Esophagus (tissue), 2 donors: ENCODE data around the gene ITGA6. TPM values are rescaled to one million over a fixed set of nuclear protein-coding genes. Genes with fewer than 3 reads are reported as not detected.
"Not testable (repeated sequence)": the region's sequence is repeated elsewhere in the genome, so short reads cannot be mapped to it uniquely, and the experiment has no call there.

Experiments used
- H3K27ac ChIP-seq, 2 donors: one replicate each; pipeline ENCODE4 v1.5.1; 2013; ENCODE audit warnings: low read depth in 2 of 2, mild to moderate bottlenecking in 2 of 2, inconsistent platforms in 1 of 2, low read length in 1 of 2, moderate library complexity in 1 of 2
- H3K27me3 ChIP-seq, 2 donors: one replicate each; pipeline ENCODE4 v1.6.1; 2013; ENCODE audit warnings: low read length in 2 of 2, control low read depth in 1 of 2, mild to moderate bottlenecking in 1 of 2; ENCODE audit not compliant: insufficient read depth in 2 of 2, control insufficient read depth in 1 of 2
- H3K36me3 ChIP-seq, 2 donors: one replicate each; pipeline ENCODE4 v1.6.1; 2013; ENCODE audit warnings: low read length in 1 of 2; ENCODE audit not compliant: control insufficient read depth in 2 of 2, insufficient read depth in 2 of 2
- H3K4me1 ChIP-seq, 2 donors: one replicate each; pipeline ENCODE4 v1.6.1; 2013; ENCODE audit warnings: low read length in 1 of 2; ENCODE audit not compliant: control insufficient read depth in 2 of 2, insufficient read depth in 2 of 2
- H3K4me3 ChIP-seq, 2 donors: one replicate each; pipeline ENCODE4 v1.5.1; 2013; ENCODE audit warnings: low read length in 2 of 2, mild to moderate bottlenecking in 2 of 2, low read depth in 1 of 2, moderate library complexity in 1 of 2
- H3K9me3 ChIP-seq, 2 donors: one replicate each; pipeline ENCODE4 v1.6.1; 2013; ENCODE audit warnings: mild to moderate bottlenecking in 2 of 2, low read depth in 1 of 2, low read length in 1 of 2, moderate library complexity in 1 of 2; ENCODE audit not compliant: control insufficient read depth in 2 of 2, insufficient read depth in 1 of 2
- WGBS, 2 donors: extraction: QIAGEN DNeasy Blood & Tissue Kit; methylation state at CpG; one replicate each; pipeline ENCODE4 v1.1.7; 2013; 5-methylcytosine and 5-hydroxymethylcytosine counted together
- polyA plus RNA-seq, 2 donors: library from polyadenylated mRNA; stranded (reverse); fragments of 200-250 nt; gene quantifications; one replicate each; pipeline ENCODE4 v1.2.3, GENCODE V29; 2013
- donor health status: healthy with polysubstance abuse.
- donor health status: Bipolar disorder and iron deficiency.

The ITGA6 gene
- polyA plus RNA-seq, 2 donors: 9.9 to 18.5 TPM

GRCh38 chr2:172525601-172526000 lies 98.2 kb downstream of the ITGA6 start:
- 91 to 93% methylated on average over 4 of the region's 4 CpGs for WGBS, 2 donors
- Histone ChIP-seq H3K9me3 (peaks cover 2 to 4% of the 10 kb centered on the region in 2 donors), H3K27ac (no peak overlapping the region), H3K4me1 (no peaks in the 10 kb centered on the region), H3K36me3 (no peaks in the 10 kb centered on the region), H3K4me3 (no peak overlapping the region), H3K27me3 (no peaks in the 10 kb centered on the region)

DNA sequence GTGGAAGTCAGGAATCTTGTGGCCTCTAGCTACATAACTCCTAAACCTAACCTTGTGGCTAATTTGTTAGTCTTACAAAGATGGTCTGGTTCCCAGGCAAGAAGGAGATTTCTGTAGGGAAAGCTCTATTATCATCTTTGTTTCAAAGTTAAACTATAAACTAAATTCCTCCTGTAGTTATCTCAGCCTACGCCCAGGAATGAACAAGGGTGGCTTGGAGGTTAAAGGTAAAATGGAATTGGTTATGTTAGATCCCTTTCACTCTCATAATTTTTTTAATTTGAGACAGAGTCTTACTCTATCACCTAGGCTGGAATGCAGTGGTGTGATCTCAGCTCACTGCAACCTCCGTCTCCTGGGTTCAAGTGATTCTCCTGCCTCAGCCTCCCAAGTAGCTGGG lies 103.9 kb downstream of the ITGA6 start:
- Histone ChIP-seq H3K4me1 (no peaks in the 10 kb centered on the region), H3K9me3 (peaks cover under 1 to 2% of the 10 kb centered on the region in 2 donors), H3K36me3 (no peaks in the 10 kb centered on the region), H3K27me3 (no peaks in the 10 kb centered on the region), H3K27ac (no peak overlapping the region), H3K4me3 (no peak overlapping the region)
- WGBS, 2 donors: 93 to 94% methylated on average over 2 of the region's 2 CpGs

DNA sequence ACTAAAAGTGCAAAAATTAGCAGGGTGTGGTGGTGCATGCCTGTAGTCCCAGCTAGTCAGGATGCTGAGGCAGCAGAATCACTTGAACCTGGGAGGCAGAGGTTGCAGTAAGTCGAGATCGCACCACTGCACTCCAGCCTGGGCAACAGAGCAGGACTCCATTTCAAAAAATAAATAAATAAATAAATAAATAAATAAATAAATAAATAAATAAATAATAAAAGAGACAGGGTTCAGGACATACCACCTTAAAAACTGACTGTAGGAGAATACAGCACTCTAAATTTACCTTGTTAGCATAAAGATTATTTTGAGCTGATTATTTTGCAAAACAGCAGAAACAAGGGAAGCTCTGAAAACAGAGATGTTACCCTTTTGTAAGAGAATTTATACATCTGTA lies 105.1 kb downstream of the ITGA6 start:
- not testable (repeated sequence) for H3K4me3 ChIP-seq, H3K27me3 ChIP-seq, H3K36me3 ChIP-seq, H3K27ac ChIP-seq, H3K4me1 ChIP-seq, H3K9me3 ChIP-seq
- WGBS, 2 donors: 91 to 100% methylated on average over 2 of the region's 2 CpGs

GRCh38 chr2:172533687-172534086 lies 106.3 kb downstream of the ITGA6 start:
- H3K27ac ChIP-seq: no peak overlapping the region
- H3K27me3 ChIP-seq: no peaks in the 10 kb centered on the region
- no peaks in the 10 kb centered on the region for H3K36me3 ChIP-seq
- WGBS, 2 donors: 94 to 100% methylated on average over 1 of the region's 1 CpG
- no peak overlapping the region for H3K4me3 ChIP-seq
- no peaks in the 10 kb centered on the region for H3K4me1 ChIP-seq
- H3K9me3 ChIP-seq: no peaks in the 10 kb centered on the region

GRCh38 chr2:172535119-172535518 lies 107.7 kb downstream of the ITGA6 start:
- no peaks in the 10 kb centered on the region for H3K4me1 ChIP-seq
- no peak overlapping the region for H3K27ac ChIP-seq
- H3K9me3 ChIP-seq: no peaks in the 10 kb centered on the region
- no peaks in the 10 kb centered on the region for H3K27me3 ChIP-seq
- no peak overlapping the region for H3K4me3 ChIP-seq
- 95% methylated on average over 3 of the region's 3 CpGs for WGBS, 2 donors
- H3K36me3 ChIP-seq: no peaks in the 10 kb centered on the region

DNA sequence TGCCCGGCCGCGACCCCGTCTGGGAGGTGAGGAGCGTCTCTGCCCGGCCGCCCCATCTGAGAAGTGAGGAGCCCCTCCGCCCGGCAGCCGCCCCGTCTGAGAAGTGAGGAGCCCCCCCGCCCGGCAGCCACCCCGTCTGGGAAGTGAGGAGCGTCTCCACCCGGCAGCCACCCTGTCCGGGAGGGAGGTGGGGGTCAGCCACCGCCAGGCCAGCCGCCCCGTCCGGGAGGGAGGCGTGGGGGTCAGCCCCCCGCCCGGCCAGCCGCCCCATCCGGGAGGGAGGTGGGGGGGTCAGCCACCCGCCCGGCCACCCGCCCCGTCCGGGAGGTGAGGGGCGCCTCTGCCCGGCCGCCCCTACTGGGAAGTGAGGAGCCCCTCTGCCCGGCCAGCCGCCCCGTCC lies 110.5 kb downstream of the ITGA6 start:
- H3K9me3 ChIP-seq, H3K4me1 ChIP-seq, H3K36me3 ChIP-seq, H3K27ac ChIP-seq, H3K27me3 ChIP-seq, H3K4me3 ChIP-seq: not testable (repeated sequence)
- 95 to 96% methylated on average over 12 to 35 of the region's 37 CpGs for WGBS, 2 donors

- Histone ChIP-seq H3K4me3 (no peak overlapping the region), H3K27me3 (no peaks in the 10 kb centered on the region), H3K4me1 (no peaks in the 10 kb centered on the region), H3K27ac (no peak overlapping the region), H3K9me3 (no peaks in the 10 kb centered on the region), H3K36me3 (no peaks in the 10 kb centered on the region)
- WGBS, 2 donors: 74 to 92% methylated on average over 4 of the region's 4 CpGs
Observed at GRCh38 chr2:172539767-172540166, 112.4 kb downstream of the ITGA6 start.

DNA sequence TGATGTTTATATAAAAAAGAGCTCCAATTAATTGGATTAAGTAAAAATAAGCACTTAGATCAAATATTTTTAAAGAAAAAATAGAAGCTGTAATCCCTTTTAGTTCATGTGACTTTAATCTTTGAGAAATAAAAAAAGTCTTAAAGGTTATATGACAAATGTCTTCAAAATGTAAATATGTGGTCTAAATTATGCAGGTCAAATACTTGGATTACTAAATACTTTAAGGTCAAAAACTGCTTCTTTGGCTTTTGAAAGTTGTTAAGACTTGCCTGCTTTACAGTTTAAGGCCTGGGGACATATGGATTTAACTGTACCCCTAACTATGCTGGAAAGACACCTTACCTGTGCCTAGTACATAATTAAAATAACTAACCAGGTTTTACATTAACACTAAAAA lies 113.0 kb downstream of the ITGA6 start:
- H3K4me1 ChIP-seq: no peaks in the 10 kb centered on the region

GRCh38 chr2:172545408-172546075 lies 118.2 kb downstream of the ITGA6 start:
- Histone ChIP-seq H3K27me3 (no peaks in the 10 kb centered on the region), H3K27ac (peak overlapping the region in 1 of 2 donors; percentile 42), H3K4me3 (no peak overlapping the region), H3K4me1 (no peaks in the 10 kb centered on the region), H3K9me3 (no peaks in the 10 kb centered on the region), H3K36me3 (no peaks in the 10 kb centered on the region)
- 67 to 82% methylated on average over 2 of the region's 2 CpGs for WGBS, 2 donors

More for the DNA sequence above, 113.0 kb downstream of the ITGA6 start:
- no peak overlapping the region for H3K27ac ChIP-seq
- no peaks in the 10 kb centered on the region for H3K27me3 ChIP-seq
- H3K36me3 ChIP-seq: no peaks in the 10 kb centered on the region
- no peaks in the 10 kb centered on the region for H3K9me3 ChIP-seq
- no peak overlapping the region for H3K4me3 ChIP-seq

DNA sequence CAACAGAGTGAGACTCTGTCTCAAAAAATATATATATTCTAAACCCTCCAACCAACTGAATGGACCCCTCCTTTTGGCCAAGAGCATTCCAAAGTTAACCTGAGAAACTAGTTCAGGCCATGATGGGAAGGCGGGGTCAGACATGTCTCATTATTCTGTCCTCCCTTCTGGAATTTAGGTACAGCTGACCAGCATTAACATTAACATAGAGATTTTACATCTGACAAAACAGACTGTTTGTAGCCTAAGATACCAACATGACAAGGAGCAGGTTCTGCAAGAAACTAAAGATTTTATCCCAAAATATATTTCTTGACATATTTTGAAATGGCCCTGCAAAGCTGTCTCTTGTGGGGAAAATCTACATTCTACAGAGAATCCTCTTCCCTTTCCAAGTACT lies 121.7 kb downstream of the ITGA6 start:
- Histone ChIP-seq H3K9me3 (no peaks in the 10 kb centered on the region), H3K27me3 (no peaks in the 10 kb centered on the region), H3K4me3 (no peak overlapping the region), H3K27ac (no peak overlapping the region), H3K36me3 (no peaks in the 10 kb centered on the region), H3K4me1 (no peaks in the 10 kb centered on the region)
- 96 to 100% methylated on average over 1 of the region's 1 CpG for WGBS, 2 donors
